HT-29 (cell line): ENCODE measurements around the gene EEA1. TPM values are rescaled to one million over a fixed set of nuclear protein-coding genes. Genes with fewer than 3 reads are reported as not detected.

Source experiments
- DNase-seq: peaks from one replicate; pipeline ENCODE4 v3.0.0-alpha.2; 2015; ENCODE audit warnings: low spot score
- total RNA-seq: library from RNA; depleted of rRNA; stranded (reverse); fragments of >200 nt; shearing (Covaris generic); gene quantifications from 2 replicates; pipeline ENCODE4 v1.2.3, GENCODE V29; 2014

The EEA1 gene
- total RNA-seq, 1 experiment from 2014 or later = 3.2 TPM

- no peak for DNase-seq
Observed at GRCh38 chr12:92890601-92891106, 38.4 kb downstream of the EEA1 start.

GRCh38 chr12:92886131-92886530 is 43.0 kb downstream of the EEA1 start:
- DNase-seq = no peak

GRCh38 chr12:92879698-92880322 is 49.3 kb downstream of the EEA1 start:
- DNase-seq = no peak

- DNase-seq = no peak
Observed at GRCh38 chr12:92877904-92878303, 51.2 kb downstream of the EEA1 start.

DNA sequence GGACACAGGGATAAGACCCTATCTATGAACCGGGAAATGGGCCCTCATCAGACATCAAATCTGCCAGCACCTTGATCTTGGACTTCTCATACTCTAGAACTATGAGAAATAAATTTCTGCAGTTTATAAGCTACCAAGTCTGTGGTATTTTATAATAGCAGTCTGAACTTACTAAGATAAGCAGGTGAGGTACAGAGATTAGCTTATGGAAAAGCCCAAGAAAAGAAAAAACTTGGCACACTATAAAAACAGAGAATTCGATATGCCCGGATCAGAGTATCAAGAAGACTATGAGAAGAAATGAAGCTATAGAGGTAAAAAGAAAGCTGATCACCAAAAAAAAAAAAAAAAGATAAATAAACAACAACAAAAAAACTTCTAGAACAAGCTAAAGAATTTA is 52.6 kb downstream of the EEA1 start:
- no peak for DNase-seq

DNA sequence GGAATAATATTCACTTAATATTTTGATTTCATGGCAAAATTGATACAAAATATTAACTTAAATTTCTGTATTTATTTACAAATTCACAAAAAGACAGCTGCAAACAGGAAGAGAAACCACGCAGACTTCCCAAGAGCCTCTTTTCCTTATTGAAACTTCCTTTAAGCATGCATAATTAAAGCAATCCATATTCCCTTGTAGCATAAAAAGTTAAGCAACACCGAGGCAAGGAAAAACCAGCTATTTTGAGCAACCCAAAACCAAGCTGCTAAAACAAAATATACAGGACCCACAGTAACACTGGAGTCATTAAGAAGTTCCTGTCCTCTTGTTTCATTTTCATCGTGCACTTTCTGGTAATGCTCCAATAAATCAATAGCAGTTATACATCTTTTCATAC is 58.0 kb downstream of the EEA1 start:
- no peak for DNase-seq

GRCh38 chr12:92866418-92866817 is 62.7 kb downstream of the EEA1 start:
- DNase-seq = no peak

- DNase-seq = no peak
Observed at GRCh38 chr12:92863251-92863650, 65.8 kb downstream of the EEA1 start.

GRCh38 chr12:92861381-92861780 is 67.7 kb downstream of the EEA1 start:
- no peak for DNase-seq

- DNase-seq = no peak
Observed at GRCh38 chr12:92860521-92860920, 68.6 kb downstream of the EEA1 start.

GRCh38 chr12:92859650-92860386 is 69.3 kb downstream of the EEA1 start:
- DNase-seq = no peak

DNA sequence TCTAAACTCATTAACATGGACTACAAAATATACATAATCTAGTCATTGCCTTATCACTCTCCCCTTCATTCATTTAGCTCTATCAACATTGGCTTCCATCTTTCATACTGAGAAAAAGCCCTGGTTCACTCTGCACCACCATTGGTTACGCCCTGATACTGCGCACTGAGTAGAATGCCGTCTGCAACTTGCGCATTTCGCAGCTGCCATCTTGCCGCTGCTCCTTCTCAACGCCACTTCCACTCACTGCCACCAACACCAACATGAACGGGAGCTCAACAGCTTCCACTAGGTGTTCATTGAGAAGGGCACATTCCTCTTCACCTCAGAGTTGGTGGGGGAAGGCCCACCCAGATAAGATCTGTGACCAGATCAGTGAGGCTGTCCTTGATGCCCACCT is 71.3 kb downstream of the EEA1 start:
- DNase-seq = no peak

DNA sequence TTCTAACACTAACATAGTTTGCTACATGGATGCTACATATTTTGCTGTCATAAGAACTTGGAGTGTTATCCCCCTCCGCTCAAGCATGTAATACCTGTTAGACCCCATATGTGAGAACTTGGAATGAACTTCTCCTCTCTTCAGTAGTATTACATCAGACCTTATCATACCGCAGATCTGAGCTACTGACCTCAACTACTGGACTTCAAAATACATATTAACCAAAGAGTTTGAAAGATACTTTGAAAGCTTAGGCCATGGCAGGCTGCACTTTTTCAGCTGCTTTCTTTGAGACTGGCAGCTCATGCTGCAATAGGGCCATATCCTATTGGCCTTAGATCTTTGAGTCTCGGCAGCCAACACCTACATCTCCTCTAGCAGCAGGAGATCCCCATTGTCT is 74.8 kb downstream of the EEA1 start:
- no peak for DNase-seq

- DNase-seq = no peak
Observed at GRCh38 chr12:92848740-92849139, 80.4 kb downstream of the EEA1 start.

DNA sequence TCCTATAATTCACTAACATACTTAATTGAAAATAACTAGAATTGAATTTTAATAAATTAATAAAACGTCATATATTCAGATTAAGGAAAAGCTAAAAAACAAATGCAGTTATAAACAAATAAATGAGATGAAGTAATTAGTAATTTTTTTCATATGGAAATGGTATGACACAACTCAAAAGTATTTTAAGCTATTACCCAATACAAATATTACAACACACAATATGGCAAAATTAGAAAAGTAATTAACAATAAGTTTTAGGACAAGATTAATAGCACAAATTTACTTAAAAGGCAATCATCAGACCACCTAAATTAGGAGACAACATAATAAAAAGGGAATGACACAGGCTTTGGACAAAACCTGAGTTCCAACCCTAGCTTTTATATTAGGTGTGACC is 81.7 kb downstream of the EEA1 start:
- no peak for DNase-seq

GRCh38 chr12:92845329-92845728 is 83.8 kb downstream of the EEA1 start:
- DNase-seq = no peak

- DNase-seq = no peak
Observed at GRCh38 chr12:92844151-92844763, 84.8 kb downstream of the EEA1 start.

DNA sequence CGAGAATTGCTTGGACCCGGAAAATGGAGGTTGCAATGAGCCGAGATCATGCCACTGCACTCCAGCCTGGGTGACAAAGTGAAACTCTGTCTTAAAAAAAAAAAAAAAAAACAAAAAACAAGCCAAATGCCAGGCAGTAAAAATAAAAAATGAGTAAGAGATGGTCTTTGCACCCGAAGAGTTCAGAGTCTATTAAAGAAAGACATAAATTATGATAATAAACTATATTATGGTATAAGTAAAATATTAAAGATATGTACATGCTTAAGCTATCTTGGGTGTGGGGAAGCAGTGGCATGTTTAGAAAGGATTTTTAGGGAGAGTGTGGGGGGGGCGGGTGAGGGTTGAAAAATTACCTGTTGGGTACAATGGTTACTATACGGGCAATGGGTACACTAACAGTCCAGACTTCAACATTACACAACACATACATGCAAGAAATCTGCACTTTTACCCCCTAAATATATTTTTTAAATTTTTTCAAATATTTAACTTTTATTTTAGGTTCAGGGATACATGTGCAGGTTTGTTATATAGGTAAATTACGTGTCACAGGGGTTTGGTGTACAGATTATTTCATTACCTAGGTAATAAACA is 99.3 kb downstream of the EEA1 start:
- DNase-seq = no peak

DNA sequence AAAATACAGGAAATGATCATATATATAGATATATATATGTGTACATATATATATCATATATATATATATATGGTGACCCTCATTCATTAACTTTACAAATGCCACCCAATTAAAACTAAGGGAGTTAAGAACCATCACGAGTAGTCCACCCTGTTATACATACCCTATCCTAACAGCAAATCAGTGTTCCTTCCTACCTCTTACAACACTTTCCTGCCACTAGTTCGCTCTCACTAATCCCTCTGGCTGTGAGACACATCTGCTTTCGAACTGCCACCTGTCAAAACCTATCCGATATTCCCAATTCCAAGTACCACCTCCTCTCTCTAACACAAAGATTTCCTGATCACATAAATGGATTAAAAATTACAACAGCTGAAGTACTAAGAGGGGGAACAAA is 100.5 kb downstream of the EEA1 start:
- no peak for DNase-seq

DNA sequence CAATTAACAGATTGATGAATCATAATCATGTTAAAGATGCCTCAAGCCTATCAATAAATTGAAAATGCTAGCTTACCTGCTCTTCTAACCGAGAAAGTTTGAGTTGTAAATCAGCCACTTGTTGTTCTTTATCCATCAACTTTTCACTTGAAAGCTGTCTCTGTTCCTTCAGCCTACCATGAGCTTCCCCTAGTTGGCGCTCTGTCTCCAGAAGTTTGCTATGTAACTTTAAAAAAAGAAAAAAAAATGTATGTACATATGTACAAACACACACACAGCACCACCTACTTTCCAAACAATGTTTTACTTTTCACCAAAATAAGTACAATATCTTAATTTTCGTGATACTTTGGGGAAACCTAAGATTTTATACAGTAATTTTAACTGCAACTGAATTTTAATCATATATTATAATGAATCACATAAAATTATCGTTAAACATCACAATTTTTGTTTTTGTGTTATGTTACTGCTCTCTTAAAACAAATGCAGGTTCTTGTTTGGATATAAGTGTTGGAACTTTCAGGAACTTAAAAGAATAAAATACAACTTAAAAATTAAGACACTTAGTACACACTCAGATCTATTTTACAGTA is 101.2 kb downstream of the EEA1 start:
- peak; percentile 72 for DNase-seq

DNA sequence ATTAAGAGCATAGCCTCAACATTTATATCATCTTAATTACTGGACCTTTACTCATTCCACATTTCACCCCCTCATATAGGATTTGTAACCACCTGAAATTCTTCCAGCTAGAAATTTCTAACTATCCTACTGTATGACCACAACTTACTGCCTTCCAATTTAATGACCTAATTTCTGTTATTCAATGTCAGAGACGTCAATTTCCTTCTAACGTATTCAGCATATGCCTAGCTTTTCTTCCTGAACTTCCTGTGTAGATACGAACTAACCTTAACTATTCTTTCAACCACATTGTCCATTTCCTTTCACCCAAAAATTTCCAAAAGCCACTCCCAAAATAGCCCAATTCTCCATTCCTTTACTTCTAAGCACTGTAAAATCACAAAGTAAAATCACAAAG is 108.0 kb downstream of the EEA1 start:
- no peak for DNase-seq

- DNase-seq = no peak
Observed at GRCh38 chr12:92814584-92814983, 114.5 kb downstream of the EEA1 start.
